HFFc6 (cell line): ENCODE measurements around the gene GRID1. TPM values are rescaled to one million over a fixed set of nuclear protein-coding genes. Genes with fewer than 3 reads are reported as not detected.

Experiments used
- DNase-seq: peaks from one replicate; pipeline ENCODE4 v3.0.0-alpha.2; 2018
- H3K27ac Mint-ChIP-seq: 2 replicates; pipeline ENCODE4 v1.8.0; 2020; ENCODE audit warnings: mild to moderate bottlenecking, mixed read lengths
- H3K27me3 Mint-ChIP-seq: 2 replicates; pipeline ENCODE4 v1.8.0; 2021; ENCODE audit warnings: mild to moderate bottlenecking, moderate library complexity, mixed read lengths; ENCODE audit not compliant: insufficient read depth
- H3K36me3 Mint-ChIP-seq: 2 replicates; pipeline ENCODE4 v1.8.0; 2021; ENCODE audit warnings: low read depth, mixed read lengths
- H3K4me1 Mint-ChIP-seq: 2 replicates; pipeline ENCODE4 v1.8.0; 2020; ENCODE audit warnings: low read depth, mixed read lengths
- H3K4me3 Mint-ChIP-seq: 2 replicates; pipeline ENCODE4 v1.8.0; 2020; ENCODE audit warnings: mild to moderate bottlenecking, moderate library complexity, mixed read lengths
- H3K9me3 Mint-ChIP-seq: 2 replicates; pipeline ENCODE4 v1.8.0; 2020; ENCODE audit warnings: mild to moderate bottlenecking, mixed read lengths
- total RNA-seq, 6 experiments: library from RNA; stranded (reverse); fragmentation: NEBNext Ultra II Directional; extraction: Animal tissue kit (Norgen Biotek cat#: 25700); gene quantifications; 2 replicates in 1 of 6; 3 replicates in 5 of 6; pipeline ENCODE4 v1.2.3, GENCODE V29; 2021
- TF ChIP-seq, protein P1 (sequence below): fragments of 200-600 bp; sonication (generic); IDR thresholded peaks from 2 replicates; pipeline ENCODE4 v1.5.0; 2021; ENCODE audit warnings: antibody characterized with exemption, mild to moderate bottlenecking

GRID1 gene
- total RNA-seq, 6 experiments from 2014 or later: not detected

DNA sequence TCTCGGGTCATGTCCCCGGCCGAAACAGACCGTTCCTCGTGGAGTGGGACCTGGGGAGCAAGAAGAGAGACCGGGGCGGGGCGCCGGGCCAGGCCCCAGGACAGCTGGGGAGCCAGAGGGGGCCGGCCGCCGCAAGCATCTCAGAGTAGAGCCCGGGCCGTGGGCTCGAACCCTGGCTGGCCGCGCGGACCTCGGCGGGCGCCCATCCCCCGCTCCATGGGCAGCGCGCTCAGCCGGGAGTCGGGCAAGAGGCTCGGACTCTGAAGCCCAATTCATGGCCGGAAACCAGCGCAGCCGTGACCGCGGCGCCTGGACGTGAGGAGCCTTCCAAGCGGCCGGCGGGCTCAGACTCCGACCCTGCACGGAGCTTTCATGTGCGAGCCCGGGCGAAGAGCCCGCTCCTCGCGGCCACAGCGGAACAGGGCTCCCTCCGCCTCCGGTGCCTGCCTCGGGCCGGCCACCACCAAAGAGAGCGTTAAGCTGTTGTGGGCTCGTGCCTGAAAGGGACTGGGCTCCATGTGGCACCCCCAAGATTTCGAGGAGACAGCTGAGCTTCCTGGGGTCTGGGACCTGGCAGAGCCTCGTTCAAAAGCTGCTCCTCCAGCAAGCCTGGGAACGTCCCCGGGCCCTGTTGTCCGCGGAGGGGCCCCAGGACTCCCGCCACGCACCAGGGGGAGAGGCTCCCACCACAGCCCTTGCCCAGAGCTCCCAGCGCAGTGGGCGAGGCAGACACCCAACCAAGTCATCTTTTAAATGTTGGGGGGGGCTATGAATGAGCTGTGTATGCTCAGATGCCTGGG is 757 bp upstream of the GRID1 start:
- Mint-ChIP-seq H3K36me3 (no peaks in the 10 kb centered on the region), H3K27ac (no peak overlapping the region), H3K27me3 (peaks cover 33% of the 10 kb centered on the region), H3K9me3 (no peaks in the 10 kb centered on the region), H3K4me1 (no peaks in the 10 kb centered on the region), H3K4me3 (no peak overlapping the region)
- DNase-seq: no peak
- TF ChIP-seq, protein P1, sequence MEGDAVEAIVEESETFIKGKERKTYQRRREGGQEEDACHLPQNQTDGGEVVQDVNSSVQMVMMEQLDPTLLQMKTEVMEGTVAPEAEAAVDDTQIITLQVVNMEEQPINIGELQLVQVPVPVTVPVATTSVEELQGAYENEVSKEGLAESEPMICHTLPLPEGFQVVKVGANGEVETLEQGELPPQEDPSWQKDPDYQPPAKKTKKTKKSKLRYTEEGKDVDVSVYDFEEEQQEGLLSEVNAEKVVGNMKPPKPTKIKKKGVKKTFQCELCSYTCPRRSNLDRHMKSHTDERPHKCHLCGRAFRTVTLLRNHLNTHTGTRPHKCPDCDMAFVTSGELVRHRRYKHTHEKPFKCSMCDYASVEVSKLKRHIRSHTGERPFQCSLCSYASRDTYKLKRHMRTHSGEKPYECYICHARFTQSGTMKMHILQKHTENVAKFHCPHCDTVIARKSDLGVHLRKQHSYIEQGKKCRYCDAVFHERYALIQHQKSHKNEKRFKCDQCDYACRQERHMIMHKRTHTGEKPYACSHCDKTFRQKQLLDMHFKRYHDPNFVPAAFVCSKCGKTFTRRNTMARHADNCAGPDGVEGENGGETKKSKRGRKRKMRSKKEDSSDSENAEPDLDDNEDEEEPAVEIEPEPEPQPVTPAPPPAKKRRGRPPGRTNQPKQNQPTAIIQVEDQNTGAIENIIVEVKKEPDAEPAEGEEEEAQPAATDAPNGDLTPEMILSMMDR: no peak

DNA sequence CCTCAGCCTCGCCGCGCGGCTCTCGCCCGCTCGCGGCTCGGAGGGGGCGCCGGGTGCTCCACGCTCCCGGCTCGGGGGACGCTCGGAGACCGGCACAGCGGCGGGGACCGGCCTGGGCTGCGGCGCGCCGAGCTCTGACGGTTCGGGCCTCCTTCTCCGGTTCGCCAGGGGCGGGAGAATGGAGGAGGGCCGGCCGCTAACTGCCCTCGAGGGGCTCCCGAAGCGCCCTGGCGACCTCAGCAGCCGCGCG is 232 bp upstream of the GRID1 start:
- peaks cover 31% of the 10 kb centered on the region for H3K27me3 Mint-ChIP-seq
- no peak for DNase-seq
- no peaks in the 10 kb centered on the region for H3K4me1 Mint-ChIP-seq
- H3K36me3 Mint-ChIP-seq: no peaks in the 10 kb centered on the region
- H3K27ac Mint-ChIP-seq: no peak overlapping the region
- no peaks in the 10 kb centered on the region for H3K9me3 Mint-ChIP-seq
- TF ChIP-seq, protein P1: no peak
- H3K4me3 Mint-ChIP-seq: no peak overlapping the region

DNA sequence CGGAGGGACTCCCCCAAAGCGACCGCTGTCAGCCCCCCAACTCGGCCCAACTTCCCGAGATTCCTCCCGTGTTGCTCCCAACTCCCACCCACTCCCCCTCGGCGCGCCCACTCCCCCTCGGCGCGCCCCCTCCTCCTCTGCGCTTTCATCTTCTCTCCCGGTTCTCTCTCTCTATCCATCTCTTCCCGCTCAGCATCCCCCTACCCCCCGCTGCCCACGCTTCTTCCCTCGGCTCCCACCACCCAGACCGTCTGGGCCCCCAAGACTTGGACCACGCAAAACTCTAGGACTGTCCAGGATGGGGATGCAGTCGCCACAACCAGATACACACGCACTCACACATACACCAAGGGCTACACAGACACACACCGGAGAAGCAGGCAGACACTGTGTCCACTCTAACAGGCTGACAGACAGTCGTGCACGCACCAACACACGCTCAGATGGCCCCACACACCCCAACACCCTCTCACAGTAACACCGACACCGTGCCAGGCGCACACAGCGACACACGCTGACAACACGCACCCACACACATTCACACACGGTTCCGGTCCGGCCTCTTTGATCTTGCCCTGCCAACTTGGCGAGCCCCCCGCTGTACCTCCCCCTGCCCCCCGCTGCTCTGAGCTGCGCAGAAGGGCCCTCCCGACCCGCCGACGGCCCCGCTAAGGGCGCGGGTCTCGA is 1.1 kb downstream of the GRID1 start:
- no peak for DNase-seq
- Mint-ChIP-seq H3K27ac (no peak overlapping the region), H3K27me3 (peaks cover 29% of the 10 kb centered on the region), H3K4me1 (no peaks in the 10 kb centered on the region), H3K4me3 (peak overlapping the region; percentile 50), H3K9me3 (no peaks in the 10 kb centered on the region), H3K36me3 (no peaks in the 10 kb centered on the region)
- TF ChIP-seq, protein P1: no peak

DNA sequence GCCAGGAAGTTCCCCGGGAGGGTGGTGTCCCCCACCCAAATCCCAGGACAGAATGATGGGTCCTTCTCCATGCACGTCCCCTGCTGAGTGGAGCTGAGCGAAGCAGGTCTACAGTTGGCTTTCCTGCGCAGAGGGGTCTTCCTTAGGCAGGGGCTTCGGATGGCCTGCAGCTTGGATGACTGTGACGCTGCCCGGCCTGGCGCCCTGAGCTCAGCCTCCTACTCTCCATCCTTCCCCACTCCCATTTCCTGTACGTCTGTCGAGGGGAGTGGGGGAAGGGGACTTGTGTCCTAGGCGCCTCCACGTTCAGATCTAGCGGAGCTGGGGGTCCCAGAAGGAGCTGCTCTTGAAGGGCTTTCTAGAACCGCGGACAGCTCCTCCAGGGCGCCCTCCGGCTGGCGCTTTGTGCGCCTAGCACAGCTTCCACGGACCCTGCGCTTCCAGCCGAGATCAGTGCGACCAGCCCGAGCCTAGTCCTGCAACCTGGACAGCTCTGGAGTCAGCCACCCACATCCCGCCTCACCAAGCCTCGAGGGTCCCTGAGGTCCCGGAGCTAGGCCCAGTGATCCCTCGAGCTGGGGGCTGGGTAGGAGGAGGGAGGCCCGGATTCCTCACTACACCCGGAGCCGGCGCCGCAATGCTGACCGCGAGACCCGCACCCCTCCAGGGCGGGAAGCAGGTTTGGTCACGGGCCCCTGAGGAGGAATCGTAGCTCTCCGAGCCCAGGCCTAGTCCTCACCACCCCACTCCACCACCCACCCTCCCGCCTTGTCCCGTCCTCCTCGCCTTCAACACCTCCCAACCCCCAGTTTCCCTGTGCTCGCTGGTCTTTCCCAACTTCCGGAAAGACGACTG is 1.9 kb downstream of the GRID1 start:
- H3K4me1 Mint-ChIP-seq: no peaks in the 10 kb centered on the region
- H3K4me3 Mint-ChIP-seq: no peak overlapping the region
- TF ChIP-seq, protein P1: no peak
- no peaks in the 10 kb centered on the region for H3K36me3 Mint-ChIP-seq
- H3K27ac Mint-ChIP-seq: no peak overlapping the region
- H3K27me3 Mint-ChIP-seq: peaks cover 24% of the 10 kb centered on the region
- H3K9me3 Mint-ChIP-seq: no peaks in the 10 kb centered on the region
- no peak for DNase-seq

DNA sequence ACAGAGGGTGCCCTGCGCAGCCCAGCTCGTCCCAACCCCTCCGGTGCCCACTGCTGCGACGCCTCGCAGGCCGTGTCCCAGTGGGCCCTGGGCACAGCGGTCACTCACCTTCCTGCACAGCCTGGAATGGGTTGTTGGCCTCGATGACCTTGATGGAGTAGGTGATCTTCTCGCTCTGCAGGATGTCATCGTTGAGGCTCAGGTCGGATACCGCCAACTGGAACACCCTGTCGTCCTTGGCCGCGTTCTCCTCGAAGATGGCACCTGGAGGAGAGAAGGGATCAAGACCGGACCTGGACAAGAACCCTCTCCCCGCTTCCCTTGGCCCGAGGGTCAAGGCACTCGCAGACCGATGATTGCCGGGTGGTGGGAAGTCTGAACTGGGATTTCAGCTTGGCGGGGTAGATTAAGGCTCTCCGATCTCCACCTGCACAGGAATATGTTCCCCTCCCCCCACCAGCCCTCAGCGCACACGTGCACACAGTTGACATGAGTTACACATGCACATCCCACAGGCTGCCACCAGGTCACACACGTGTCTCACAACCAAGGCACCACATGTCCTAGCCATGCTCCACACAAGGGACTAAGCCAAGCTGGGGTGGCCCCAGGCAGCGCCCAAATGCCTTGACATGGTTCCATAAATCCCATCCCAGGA is 2.6 kb downstream of the GRID1 start:
- peaks cover 20% of the 10 kb centered on the region for H3K27me3 Mint-ChIP-seq

More for the DNA sequence above, 2.6 kb downstream of the GRID1 start:
- no peak for DNase-seq
- H3K27ac Mint-ChIP-seq: no peak overlapping the region
- H3K4me1 Mint-ChIP-seq: no peaks in the 10 kb centered on the region
- no peaks in the 10 kb centered on the region for H3K36me3 Mint-ChIP-seq
- TF ChIP-seq, protein P1: no peak
- no peaks in the 10 kb centered on the region for H3K9me3 Mint-ChIP-seq
- no peak overlapping the region for H3K4me3 Mint-ChIP-seq
